Bronchial epithelial cell (primary cell): ENCODE measurements around the gene MARCHF6. TPM values are rescaled to one million over a fixed set of nuclear protein-coding genes. Genes with fewer than 3 reads are reported as not detected.

Experiments used
- total RNA-seq: library from RNA; depleted of rRNA; stranded (reverse); fragments of >200 nt; gene quantifications from 2 replicates; pipeline ENCODE4 v1.2.1, GENCODE V29; 2014

MARCHF6 gene
- total RNA-seq, 1 donor from 2014 or later = 62.7 TPM

Other genes with a start within 250 kb of the MARCHF6 start
- gene ATPSCKMT, start 103.8 kb upstream of the MARCHF6 start, total RNA-seq = 17.8 and 20.3 TPM in 2 replicates
- gene CCT5, start 103.4 kb upstream of the MARCHF6 start, total RNA-seq = 382 and 542 TPM in 2 replicates
- 0.51 and 6.1 TPM in 2 replicates for gene CMBL, start 45.8 kb upstream of the MARCHF6 start, total RNA-seq
- gene ROPN1L, start 88.2 kb downstream of the MARCHF6 start, total RNA-seq = 0.13 TPM in 1 of 2 replicates, not detected in the other
- gene ANKRD33B, start 210.4 kb downstream of the MARCHF6 start, total RNA-seq = under 0.01 and 0.13 TPM in 2 replicates